PC-9 (cell line): ENCODE data around the gene PTOV1. TPM values are rescaled to one million over a fixed set of nuclear protein-coding genes. Genes with fewer than 3 reads are reported as not detected.

Experiments
- BruUV-seq: library from RNA; stranded (reverse); fragments of 400-500 nt; replicated peaks from 2 replicates; lab custom pipeline; 2021; lab: Mats Ljungman, UMichigan
- CTCF ChIA-PET: fragments of 300-600 bp; sonication (Branson Sonifier 250); formaldehyde crosslinking; loops from one replicate; lab custom pipeline; 2022; ENCODE audit warnings: antibody characterized with exemption; lab: Charles Lee
- POLR2A ChIA-PET: fragments of 300-600 bp; sonication (Branson Sonifier 250); formaldehyde crosslinking; loops from one replicate; lab custom pipeline; 2022; ENCODE audit warnings: antibody characterized with exemption; ENCODE audit not compliant: unreplicated experiment; lab: Charles Lee
- DNase-seq, 2 experiments: peaks; one replicate each; pipeline versions ENCODE4 v3.0.0 to v3.0.0-alpha.2; 2015 to 2022; ENCODE audit warnings: mixed read lengths in 1 of 2
- H2AFZ ChIP-seq: fragments of 200-600 bp; sonication (generic); 2 replicates; pipeline ENCODE4 v1.8.1; 2017; ENCODE audit warnings: antibody characterized with exemption
- H3F3A ChIP-seq: fragments of 200-600 bp; sonication (generic); 2 replicates; pipeline ENCODE4 v1.8.1; 2017; ENCODE audit warnings: antibody characterized with exemption, mild to moderate bottlenecking, low read depth; ENCODE audit not compliant: insufficient read depth
- H3K27ac ChIP-seq: fragments of 200-600 bp; sonication (generic); 2 replicates; pipeline ENCODE4 v1.6.1; 2016; ENCODE audit warnings: mixed run types
- H3K27me3 ChIP-seq: fragments of 200-600 bp; sonication (generic); 2 replicates; pipeline ENCODE4 v1.6.1; 2016; ENCODE audit warnings: low read depth, mixed run types; ENCODE audit not compliant: insufficient read depth
- H3K36me3 ChIP-seq: fragments of 200-600 bp; sonication (generic); 2 replicates; pipeline ENCODE4 v1.6.1; 2016; ENCODE audit warnings: low read depth, mixed run types
- H3K4me1 ChIP-seq: fragments of 200-600 bp; sonication (generic); replicated peaks from 2 replicates; pipeline ENCODE4 v1.6.1; 2016; ENCODE audit warnings: mixed run types; ENCODE audit not compliant: insufficient read depth
- H3K4me2 ChIP-seq: fragments of 200-600 bp; sonication (generic); 2 replicates; pipeline ENCODE4 v1.6.1; 2017; ENCODE audit warnings: mixed run types
- H3K4me3 ChIP-seq: fragments of 200-600 bp; sonication (generic); 2 replicates; pipeline ENCODE4 v1.6.1; 2016; ENCODE audit warnings: mixed run types
- H3K79me2 ChIP-seq: fragments of 200-600 bp; sonication (generic); 2 replicates; pipeline ENCODE4 v1.6.1; 2017; ENCODE audit warnings: low read depth, mixed run types
- H3K9me2 ChIP-seq: fragments of 200-600 bp; sonication (generic); 2 replicates; pipeline ENCODE4 v1.8.1; 2017; ENCODE audit warnings: mild to moderate bottlenecking; ENCODE audit not compliant: insufficient read depth
- H3K9me3 ChIP-seq: fragments of 200-600 bp; sonication (generic); 2 replicates; pipeline ENCODE4 v1.8.1; 2016; ENCODE audit warnings: low read depth; ENCODE audit not compliant: insufficient read depth
- H4K20me1 ChIP-seq: fragments of 200-600 bp; sonication (generic); 2 replicates; pipeline ENCODE4 v1.8.1; 2017; ENCODE audit not compliant: insufficient read depth
- EZH2 ChIP-seq: fragments of 200-600 bp; sonication (generic); IDR thresholded peaks from 2 replicates; pipeline ENCODE4 v1.8.0; 2017; ENCODE audit warnings: antibody characterized with exemption, low read depth
- intact Hi-C: fragments of 100-400 bp; cut with micrococcal nuclease; formaldehyde crosslinking; loops from one replicate; pipeline ENCODE4 v1.10.0; 2022; ENCODE audit not compliant: unreplicated experiment
- total RNA-seq: library from RNA; stranded (reverse); gene quantifications from 2 replicates; pipeline ENCODE4 v1.2.3, GENCODE V29; 2021
- TF ChIP-seq, protein P1 (sequence below): fragments of 200-600 bp; sonication (generic); conservative IDR thresholded peaks from 2 replicates; pipeline ENCODE4 v1.6.1; 2017; ENCODE audit warnings: mixed run types, antibody characterized with exemption, mild to moderate bottlenecking, moderate library complexity

PTOV1 gene
- total RNA-seq, 1 experiment from 2014 or later = 155 TPM

DNA sequence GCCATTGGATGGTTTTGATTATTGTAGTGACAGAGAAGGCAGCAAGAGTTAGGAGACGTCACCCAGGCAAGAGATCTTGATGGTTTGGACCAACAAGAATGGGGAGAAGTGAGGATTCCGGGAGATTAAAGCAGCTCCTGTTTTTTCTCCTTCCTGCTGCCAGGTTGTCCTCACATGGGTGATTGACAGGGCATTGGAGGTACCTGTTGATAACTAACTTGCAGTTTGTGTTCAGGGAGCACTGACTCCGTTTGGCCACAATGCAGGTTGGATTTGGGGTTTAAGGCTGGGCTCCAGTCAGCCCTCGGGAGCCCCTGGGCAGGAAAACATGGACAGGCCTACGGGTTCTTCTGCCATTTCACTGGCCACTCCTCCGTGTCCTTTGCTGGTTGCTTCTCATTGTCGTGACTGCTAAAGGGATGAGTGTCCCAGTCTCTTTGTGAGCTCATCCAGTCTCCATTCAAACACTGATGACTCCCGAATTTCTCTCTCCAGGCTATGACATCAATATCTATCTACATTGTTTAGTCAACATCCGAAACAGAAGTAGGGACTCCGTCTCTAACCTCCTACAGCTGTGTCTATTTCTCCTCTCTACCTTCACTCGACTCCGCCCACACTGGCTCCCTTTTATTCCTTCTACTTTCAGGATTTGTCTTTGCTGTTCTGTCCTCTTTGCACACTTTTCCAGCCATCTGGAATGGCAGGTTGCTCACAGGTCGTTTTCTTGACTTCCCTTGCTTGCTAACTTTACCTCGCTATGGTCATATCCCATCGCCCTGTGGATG is 1.3 kb upstream of the PTOV1 start:
- H3K4me2 ChIP-seq = peak overlapping the region; percentile 89
- POLR2A ChIA-PET = interaction anchor here (0.7 to 1.2 kb wide), 6 partner anchors 17 to 185 kb away, joined by 3 to 20 read pairs (median 6); partner anchors contain the start of gene AP2A1
- TF ChIP-seq, protein P1, sequence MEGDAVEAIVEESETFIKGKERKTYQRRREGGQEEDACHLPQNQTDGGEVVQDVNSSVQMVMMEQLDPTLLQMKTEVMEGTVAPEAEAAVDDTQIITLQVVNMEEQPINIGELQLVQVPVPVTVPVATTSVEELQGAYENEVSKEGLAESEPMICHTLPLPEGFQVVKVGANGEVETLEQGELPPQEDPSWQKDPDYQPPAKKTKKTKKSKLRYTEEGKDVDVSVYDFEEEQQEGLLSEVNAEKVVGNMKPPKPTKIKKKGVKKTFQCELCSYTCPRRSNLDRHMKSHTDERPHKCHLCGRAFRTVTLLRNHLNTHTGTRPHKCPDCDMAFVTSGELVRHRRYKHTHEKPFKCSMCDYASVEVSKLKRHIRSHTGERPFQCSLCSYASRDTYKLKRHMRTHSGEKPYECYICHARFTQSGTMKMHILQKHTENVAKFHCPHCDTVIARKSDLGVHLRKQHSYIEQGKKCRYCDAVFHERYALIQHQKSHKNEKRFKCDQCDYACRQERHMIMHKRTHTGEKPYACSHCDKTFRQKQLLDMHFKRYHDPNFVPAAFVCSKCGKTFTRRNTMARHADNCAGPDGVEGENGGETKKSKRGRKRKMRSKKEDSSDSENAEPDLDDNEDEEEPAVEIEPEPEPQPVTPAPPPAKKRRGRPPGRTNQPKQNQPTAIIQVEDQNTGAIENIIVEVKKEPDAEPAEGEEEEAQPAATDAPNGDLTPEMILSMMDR = no peak
- no peak for TF ChIP-seq EZH2
- H3K27me3 ChIP-seq = no peaks in the 10 kb centered on the region
- H2AFZ ChIP-seq = peak overlapping the region; percentile 97
- CTCF ChIA-PET = interaction anchor here (0.5 to 1.1 kb wide), 2 partner anchors 28 to 288 kb away, joined by 11 to 21 read pairs; no protein-coding TSS in a partner anchor
- no peak for DNase-seq
- H3K9me2 ChIP-seq = no peaks in the 10 kb centered on the region
- no TSS peak for BruUV-seq
- peaks cover 46% of the 10 kb centered on the region for H3K79me2 ChIP-seq
- H4K20me1 ChIP-seq = peaks cover 29% of the 10 kb centered on the region
- H3K27ac ChIP-seq = peak overlapping the region; percentile 90; the same call in 1 of the 2 replicates
- H3K4me1 ChIP-seq = peaks cover 37% of the 10 kb centered on the region
- H3K36me3 ChIP-seq = no peaks in the 10 kb centered on the region
- H3F3A ChIP-seq = peaks cover 57% of the 10 kb centered on the region; the same call in 1 of the 2 replicates
- intact Hi-C loops = loop anchor here (1.0 kb wide), 1 partner anchor 32 kb away; no protein-coding TSS in a partner anchor
- peak overlapping the region; percentile 99; the same call in 1 of the 2 replicates for H3K4me3 ChIP-seq
- no peaks in the 10 kb centered on the region for H3K9me3 ChIP-seq

DNA sequence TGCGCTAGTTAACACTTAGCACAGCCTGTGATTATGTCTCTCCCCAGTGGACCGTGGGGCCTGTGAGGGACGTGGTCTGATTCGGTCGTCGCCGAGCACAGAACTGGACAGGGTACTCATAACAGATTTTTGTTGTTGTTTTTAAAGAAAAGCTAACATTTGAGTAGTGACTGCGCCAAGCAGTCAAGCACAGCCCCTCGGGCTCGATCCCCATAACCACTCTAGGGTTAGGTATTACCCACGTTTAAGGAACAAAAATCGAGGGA is 805 bp upstream of the PTOV1 start:
- Histone ChIP-seq H3K9me2 (no peaks in the 10 kb centered on the region), H3K4me3 (peak overlapping the region; percentile 99), H3K4me1 (peaks cover 37% of the 10 kb centered on the region), H3K27ac (peak overlapping the region; percentile 90; the same call in 1 of the 2 replicates), H4K20me1 (peaks cover 33% of the 10 kb centered on the region), H3K27me3 (no peaks in the 10 kb centered on the region), H2AFZ (peak overlapping the region; percentile 97), H3K9me3 (no peaks in the 10 kb centered on the region), H3F3A (peaks cover 61% of the 10 kb centered on the region; the same call in 1 of the 2 replicates), H3K36me3 (no peaks in the 10 kb centered on the region), H3K4me2 (peak overlapping the region; percentile 89), H3K79me2 (peaks cover 51% of the 10 kb centered on the region)
- intact Hi-C loops = loop anchor here (1.0 kb wide), 1 partner anchor 33 kb away; no protein-coding TSS in a partner anchor
- DNase-seq = no peak
- no TSS peak for BruUV-seq
- ChIA-PET POLR2A (interaction anchor here (0.6 to 1.2 kb wide), 4 partner anchors 19 to 361 kb away, joined by 3 to 20 read pairs (median 5); partner anchors contain the start of gene AP2A1), CTCF (interaction anchor here (0.5 to 1.1 kb wide), 4 partner anchors 10 to 288 kb away, joined by 6 to 21 read pairs (median 9); no protein-coding TSS in a partner anchor)
- no peak for TF ChIP-seq EZH2
- TF ChIP-seq, protein P1 = no peak

DNA sequence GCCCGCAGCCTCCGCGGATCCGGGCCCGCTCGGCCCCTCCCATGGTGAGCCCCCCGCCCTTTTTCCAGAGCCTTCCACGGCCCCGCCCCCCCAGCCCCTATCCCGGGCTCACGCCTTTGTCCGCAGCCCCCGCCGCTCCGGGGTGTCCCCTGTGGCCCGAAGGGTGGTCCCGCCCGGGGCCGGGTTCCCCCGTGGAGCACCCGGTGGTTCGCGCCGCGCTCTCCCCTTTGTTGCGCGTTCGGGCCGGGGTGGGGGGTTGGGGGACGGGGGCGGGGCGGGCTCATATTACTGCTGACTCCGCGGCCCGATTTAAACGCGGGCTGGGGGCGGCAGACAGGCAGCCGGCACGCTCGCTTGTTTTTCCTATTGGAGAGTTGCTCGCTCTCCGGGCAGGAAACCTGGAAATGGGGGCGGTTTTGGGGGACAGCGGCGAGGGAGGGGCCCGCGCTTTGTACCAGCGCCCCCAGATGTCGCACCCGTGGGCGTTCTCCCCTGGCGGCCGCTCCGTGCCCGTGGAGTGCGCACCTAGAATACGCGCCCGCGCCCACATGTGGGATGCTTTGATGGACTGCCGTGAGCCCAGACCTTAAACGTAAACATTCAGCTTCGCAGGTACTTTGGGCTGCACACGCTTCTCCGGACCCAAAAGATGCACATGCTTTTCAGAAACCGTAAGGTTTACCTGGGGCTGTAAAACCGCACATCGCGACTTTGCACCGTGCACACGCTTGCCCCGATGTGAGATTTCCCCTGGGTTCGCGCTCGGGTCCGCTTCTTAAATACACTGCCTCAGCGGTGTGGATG is 699 bp downstream of the PTOV1 start:
- peaks cover 47% of the 10 kb centered on the region for H4K20me1 ChIP-seq
- no peaks in the 10 kb centered on the region for H3K9me2 ChIP-seq
- H3K4me1 ChIP-seq = peaks cover 37% of the 10 kb centered on the region
- H3K9me3 ChIP-seq = no peaks in the 10 kb centered on the region
- DNase-seq = no peak
- H3K4me2 ChIP-seq = peak overlapping the region; percentile 95
- peaks cover 71% of the 10 kb centered on the region; the same call in 1 of the 2 replicates for H3F3A ChIP-seq
- ChIA-PET CTCF (no interaction called here), POLR2A (no interaction called here)
- no peak overlapping the region for H3K27ac ChIP-seq
- no peaks in the 10 kb centered on the region for H3K36me3 ChIP-seq
- no peaks in the 10 kb centered on the region for H3K27me3 ChIP-seq
- peak overlapping the region; percentile 99 for H3K4me3 ChIP-seq
- intact Hi-C loops = no loop called here
- no peak for TF ChIP-seq EZH2
- TF ChIP-seq, protein P1 = no peak
- peaks cover 56% of the 10 kb centered on the region for H3K79me2 ChIP-seq
- no TSS peak for BruUV-seq
- no peak overlapping the region for H2AFZ ChIP-seq
